HUDEP-2 (cell line): ENCODE data around the gene BRPF3.
"Not testable (repeated sequence)": the region's sequence is repeated elsewhere in the genome, so short reads cannot be mapped to it uniquely, and the experiment has no call there.

ENCODE experiments used
- DNase-seq, 76 experiments: peaks; one replicate each; lab custom pipeline; 2025; ENCODE audit not compliant: unreplicated experiment in 76 of 76; lab: John Stamatoyannopoulos, UW

BRPF3 gene

GRCh38 chr6:36200154-36200891 is 3.8 kb downstream of the BRPF3 start:
- DNase-seq: no peak

GRCh38 chr6:36200998-36201596 is 4.6 kb downstream of the BRPF3 start:
- DNase-seq: no peak

GRCh38 chr6:36201612-36202011 is 5.1 kb downstream of the BRPF3 start:
- DNase-seq: no peak

GRCh38 chr6:36202101-36202500 is 5.6 kb downstream of the BRPF3 start:
- DNase-seq: no peak

GRCh38 chr6:36204068-36204753 is 7.7 kb downstream of the BRPF3 start:
- no peak for DNase-seq

GRCh38 chr6:36207155-36207554 is 10.6 kb downstream of the BRPF3 start:
- DNase-seq: peak in 2 of 76 experiments; percentile 13 to 17

- DNase-seq: no peak
Measured at GRCh38 chr6:36209606-36210005, 13.1 kb downstream of the BRPF3 start.

- no peak for DNase-seq
Measured at GRCh38 chr6:36210182-36210581, 13.6 kb downstream of the BRPF3 start.

- no peak for DNase-seq
Measured at GRCh38 chr6:36210886-36211595, 14.5 kb downstream of the BRPF3 start.

- DNase-seq: peak in 2 of 76 experiments; percentile 8 to 15
Measured at GRCh38 chr6:36216559-36216958, 20.0 kb downstream of the BRPF3 start.

- peak in 26 of 76 experiments; percentile 16 to 71 (median 42) for DNase-seq
Measured at GRCh38 chr6:36217188-36217587, 20.6 kb downstream of the BRPF3 start.

- no peak for DNase-seq
Measured at GRCh38 chr6:36217946-36218345, 21.4 kb downstream of the BRPF3 start.

GRCh38 chr6:36218516-36218915 is 22.0 kb downstream of the BRPF3 start:
- DNase-seq: not testable (repeated sequence)

- no peak for DNase-seq
Measured at GRCh38 chr6:36219081-36219480, 22.5 kb downstream of the BRPF3 start.

- no peak for DNase-seq
Measured at GRCh38 chr6:36220226-36220625, 23.7 kb downstream of the BRPF3 start.

GRCh38 chr6:36221674-36222073 is 25.1 kb downstream of the BRPF3 start:
- no peak for DNase-seq

GRCh38 chr6:36222924-36223323 is 26.4 kb downstream of the BRPF3 start:
- DNase-seq: no peak

GRCh38 chr6:36223706-36224105 is 27.2 kb downstream of the BRPF3 start:
- DNase-seq: no peak

GRCh38 chr6:36224918-36225461 is 28.4 kb downstream of the BRPF3 start:
- peak in 50 of 76 experiments; percentile 22 to 65 (median 42) for DNase-seq

GRCh38 chr6:36226438-36227047 is 30.0 kb downstream of the BRPF3 start:
- peak in 14 of 76 experiments; percentile 10 to 49 (median 28) for DNase-seq
